HG03432 (cell line): ENCODE results near the gene NELFB.

Experiments
- ATAC-seq: cut with Tn5 transposase; IDR thresholded peaks from one replicate; pipeline ENCODE4 v1.9.1; 2021; ENCODE audit warnings: mild to moderate bottlenecking, moderate library complexity; ENCODE audit not compliant: unreplicated experiment

Gene NELFB

GRCh38 chr9:137280474-137281344, 25.6 kb downstream of the NELFB start:
- no peak for ATAC-seq

DNA sequence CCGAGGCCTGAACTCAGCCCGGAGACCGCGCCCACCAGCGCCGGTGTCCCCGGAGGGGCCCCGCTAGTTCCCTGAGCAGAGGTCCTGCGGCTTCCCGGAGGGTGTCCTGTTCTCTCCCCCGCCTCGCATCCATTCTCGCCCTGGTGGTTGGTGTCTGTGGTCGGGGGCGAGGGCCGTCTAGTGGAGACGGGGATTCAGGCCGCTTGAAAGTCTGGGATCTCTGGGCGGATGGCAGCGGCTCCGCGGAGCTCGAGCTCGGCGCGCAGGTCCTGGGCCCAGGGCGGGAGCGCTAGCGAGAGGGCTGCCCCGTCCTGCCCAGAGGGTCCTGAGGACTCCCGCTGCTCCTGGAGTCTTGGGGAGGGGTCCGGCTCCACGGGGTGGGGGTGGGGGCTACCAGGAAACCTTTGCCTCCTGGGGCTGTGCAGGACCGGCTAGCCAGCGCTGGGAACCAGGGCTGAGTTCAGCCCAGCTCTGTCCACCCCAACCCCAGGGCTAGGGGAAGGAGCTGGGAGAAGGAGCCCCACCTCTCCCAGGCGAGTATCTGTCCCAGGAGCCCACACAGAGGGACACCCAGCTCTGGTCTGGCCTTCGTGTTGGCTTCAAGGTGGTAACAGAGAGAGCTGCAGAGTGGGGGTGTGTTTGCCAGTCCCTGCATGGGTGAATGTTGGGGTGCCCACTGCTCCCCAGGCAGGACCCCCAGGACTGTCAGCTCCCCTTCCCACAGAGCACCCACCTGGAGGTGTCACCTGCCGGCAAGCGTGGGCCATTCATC, 26.4 kb downstream of the NELFB start:
- ATAC-seq: no peak

GRCh38 chr9:137286975-137287383, 31.9 kb downstream of the NELFB start:
- no peak for ATAC-seq

DNA sequence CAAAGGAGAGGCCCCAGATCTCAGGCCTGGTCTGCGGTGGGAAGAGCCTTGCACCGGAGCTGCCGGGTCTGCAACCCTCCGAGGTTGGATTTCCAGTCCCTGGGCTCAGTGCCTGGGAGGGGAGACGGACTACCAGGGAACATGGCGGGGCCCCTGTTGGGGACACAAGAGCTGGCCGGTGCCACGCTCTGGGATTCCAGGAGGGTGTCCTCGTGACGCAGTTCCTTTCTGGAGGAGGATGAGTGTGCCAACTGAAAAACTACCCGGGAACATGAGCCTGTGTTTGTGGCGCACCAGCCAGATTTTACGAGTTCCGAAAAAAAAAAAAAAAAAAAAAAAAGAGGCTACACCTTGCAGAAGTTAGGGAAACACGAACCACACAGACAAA, 38.0 kb downstream of the NELFB start:
- ATAC-seq: no peak

DNA sequence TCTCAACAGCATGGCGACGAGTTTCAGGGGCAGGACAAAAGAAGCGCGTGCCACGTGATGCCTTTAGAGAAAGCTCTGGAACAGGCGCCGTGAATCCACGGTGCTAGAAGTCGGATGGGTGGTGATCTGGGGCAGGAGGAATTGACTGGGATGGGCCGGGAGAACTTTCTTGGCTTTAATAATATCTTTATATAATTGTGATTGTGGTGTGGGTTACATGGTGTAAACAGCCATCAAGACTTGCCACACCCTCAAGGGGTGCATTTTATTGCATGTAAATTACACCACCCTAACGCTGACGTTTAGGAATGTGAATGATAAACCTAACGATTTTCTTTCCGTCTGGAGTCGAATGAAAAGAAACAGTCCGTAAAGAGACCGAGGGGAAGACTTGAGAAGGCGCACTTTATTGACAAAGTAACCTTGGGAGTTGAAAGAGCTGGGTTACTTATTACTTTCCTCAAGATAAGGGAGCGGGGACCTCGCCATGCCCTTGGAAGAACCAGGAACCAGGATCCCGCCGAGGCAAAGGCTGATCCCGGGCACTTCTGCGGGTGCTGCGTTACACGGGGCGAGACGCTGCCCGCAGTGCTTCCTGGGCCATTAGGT, 38.5 kb downstream of the NELFB start:
- ATAC-seq: no peak

- ATAC-seq: no peak
These were observed 39.1 kb downstream of the NELFB start for GRCh38 chr9:137294091-137294680.

GRCh38 chr9:137294681-137295237, 39.6 kb downstream of the NELFB start:
- ATAC-seq: no peak

GRCh38 chr9:137295238-137295811, 40.2 kb downstream of the NELFB start:
- no peak for ATAC-seq

DNA sequence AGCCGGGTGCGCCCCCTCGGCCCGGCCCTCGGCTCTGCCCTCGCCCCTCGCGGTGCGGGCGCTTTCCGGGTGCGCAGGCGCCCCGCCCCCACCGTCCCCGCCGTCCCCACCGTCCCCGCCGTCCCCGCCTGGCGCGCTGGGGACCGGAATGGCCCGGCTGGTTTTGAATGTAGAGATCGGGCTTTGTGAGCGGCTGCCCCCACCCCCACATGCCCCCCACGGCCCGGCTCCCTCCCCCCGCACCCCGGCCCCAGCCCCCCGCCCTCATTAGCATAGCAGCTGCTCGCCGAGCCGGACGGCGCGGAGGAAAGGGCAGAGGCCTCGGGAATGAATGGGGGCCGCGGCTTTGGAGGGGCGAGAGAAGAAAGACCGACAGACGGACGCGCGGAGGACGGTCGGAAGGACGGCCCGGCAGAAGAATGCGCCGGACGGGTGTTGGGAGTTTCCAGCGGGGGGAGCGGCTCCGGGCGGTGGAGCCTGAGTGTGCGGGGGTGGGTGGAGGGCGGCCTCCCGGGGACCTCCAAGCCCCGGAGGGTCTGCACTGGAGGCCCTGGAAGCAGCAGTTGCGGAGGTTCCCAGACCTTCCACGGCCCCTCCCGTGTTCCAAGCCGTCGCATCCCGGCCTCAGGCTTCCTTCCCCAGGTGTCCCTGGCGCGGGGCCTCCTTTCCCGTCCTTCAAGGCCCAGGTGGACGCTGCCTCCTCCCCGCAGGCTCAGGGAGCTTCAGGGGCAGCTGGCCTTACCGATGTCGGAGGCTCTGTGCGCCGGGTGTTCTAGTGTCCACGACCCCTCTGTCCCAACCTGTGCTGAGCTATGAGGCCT, 40.9 kb downstream of the NELFB start:
- no peak for ATAC-seq

- no peak for ATAC-seq
These were observed 41.8 kb downstream of the NELFB start for GRCh38 chr9:137296670-137297664.

- ATAC-seq: no peak
These were observed 42.8 kb downstream of the NELFB start for GRCh38 chr9:137297966-137298365.

- no peak for ATAC-seq
These were observed 43.5 kb downstream of the NELFB start for GRCh38 chr9:137298401-137299202.

GRCh38 chr9:137299203-137299565, 44.1 kb downstream of the NELFB start:
- no peak for ATAC-seq

DNA sequence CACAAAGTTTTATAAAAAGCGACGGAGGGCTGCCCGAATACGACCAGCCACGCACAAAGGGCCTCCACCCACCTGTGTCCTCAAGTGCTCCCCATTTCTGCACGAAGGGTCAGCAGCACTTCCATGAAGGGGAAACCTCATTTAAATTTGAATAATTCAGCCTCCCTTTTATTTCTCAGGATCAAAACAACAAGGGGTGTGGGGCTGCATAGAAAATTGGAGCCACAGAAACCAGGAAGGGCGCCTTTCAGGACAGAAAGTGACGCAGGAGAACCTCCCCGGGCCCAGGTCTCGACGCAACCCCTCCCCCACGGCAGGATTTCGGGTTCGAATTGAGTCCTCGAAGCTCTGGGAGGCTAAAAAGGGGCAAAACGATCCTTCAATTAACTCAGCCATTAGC, 44.8 kb downstream of the NELFB start:
- no peak for ATAC-seq

DNA sequence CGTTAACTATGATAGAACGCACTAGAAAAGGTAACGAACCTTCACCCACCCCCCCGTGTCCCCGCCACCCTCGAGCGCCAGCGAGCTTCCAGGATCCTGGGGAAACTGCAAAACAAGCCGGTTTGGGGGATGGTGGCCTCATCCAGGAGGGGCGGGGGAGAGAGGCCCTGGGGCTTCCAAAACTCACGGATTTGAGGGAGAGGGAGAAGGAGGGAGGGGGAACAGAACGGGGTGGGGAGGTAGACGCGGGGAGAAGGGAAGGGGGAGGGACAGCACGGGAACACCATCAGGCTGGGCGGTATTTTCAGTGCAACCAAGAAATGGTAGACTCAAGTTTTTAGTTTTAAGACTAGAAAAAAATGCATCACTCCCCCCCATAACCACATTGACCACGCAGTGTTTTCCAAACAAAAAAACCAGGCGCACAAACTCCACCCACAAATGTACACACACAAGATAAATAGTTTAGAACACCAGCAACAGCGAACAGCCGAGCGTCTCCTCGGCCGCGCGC, 45.5 kb downstream of the NELFB start:
- ATAC-seq: no peak

DNA sequence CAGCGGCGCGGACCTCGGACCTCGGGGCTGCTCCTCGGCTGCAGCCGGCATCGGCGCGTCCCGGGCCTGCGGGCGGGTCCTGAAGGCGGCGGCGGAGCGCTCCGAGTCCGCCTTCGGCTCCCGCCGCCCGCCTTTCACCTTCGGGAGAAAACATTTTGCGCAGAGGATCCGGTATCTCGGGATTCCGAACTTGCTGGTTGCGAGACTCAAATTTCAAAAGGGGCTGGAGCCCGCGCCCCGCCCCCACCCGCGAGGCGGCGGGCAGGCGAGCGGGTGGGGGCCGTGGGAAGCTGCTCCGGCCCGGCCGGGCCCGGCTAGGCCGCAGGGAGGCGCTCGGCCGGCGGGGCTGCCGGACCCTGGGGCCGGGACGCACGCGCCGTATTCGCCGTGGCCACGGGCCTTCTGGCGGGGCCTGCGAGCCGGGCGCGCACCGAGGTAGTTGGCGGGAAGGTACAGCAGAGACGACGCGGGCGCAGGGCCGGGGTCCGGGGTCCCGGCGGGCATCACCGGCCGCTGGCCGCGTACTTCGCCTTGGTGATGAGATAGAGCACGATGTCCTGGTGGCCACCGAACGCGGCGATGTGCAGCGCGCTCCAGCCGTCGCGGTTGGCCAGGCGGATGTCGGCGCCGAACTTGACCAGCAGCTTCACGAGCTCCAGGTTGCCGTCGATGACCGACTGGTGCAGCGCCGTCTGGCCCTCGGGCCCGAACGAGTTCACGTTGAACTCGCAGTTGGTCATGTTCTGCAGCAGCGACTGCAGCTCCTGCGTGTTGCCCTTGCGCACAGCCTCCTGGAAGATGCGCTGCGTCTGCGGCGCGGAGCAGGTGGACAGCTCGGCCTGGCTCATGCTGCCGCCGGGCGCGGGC, 46.2 kb downstream of the NELFB start:
- peak; percentile 17 for ATAC-seq

DNA sequence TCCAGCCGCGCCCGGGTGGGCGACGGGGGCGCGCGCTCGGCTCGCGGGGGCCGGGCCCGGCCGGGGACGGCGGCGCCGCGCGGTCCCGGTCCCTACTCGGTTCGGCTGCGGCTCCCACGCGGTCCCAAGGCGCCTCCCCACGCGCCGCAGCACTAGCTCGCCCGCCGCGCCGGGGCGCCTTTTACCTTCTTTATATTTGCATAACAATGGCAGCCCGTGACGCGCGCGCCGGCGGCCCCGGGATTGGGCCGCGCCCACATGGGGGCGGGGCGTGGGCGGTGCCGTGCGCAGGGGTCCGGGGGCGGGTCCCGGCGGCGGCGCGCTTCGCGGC, 47.0 kb downstream of the NELFB start, which contains the start of gene NRARP:
NRARP (minus strand) TSS at position 154 of the 331 bp plus-strand sequence. CDS start 343 bp downstream, outside the sequence.
- peak; percentile 71 for ATAC-seq
